Subcutaneous adipose tissue (tissue), 4 donors: ENCODE data around the gene PWWP2B. TPM values are rescaled to one million over a fixed set of nuclear protein-coding genes. Genes with fewer than 3 reads are reported as not detected.

Experiments used
- total RNA-seq, 4 donors: library from RNA; depleted of rRNA; stranded (reverse); fragments of >200 nt; gene quantifications; one replicate each; pipeline ENCODE4 v1.1.0, GENCODE V29; 2016
- TF ChIP-seq, protein P1 (sequence below): fragments of 450-650 bp; IDR thresholded peaks from one replicate; pipeline ENCODE4 v1.5.1; 2016; ENCODE audit warnings: low read depth, mild to moderate bottlenecking, control low read depth, antibody characterized with exemption, moderate library complexity

The PWWP2B gene
- total RNA-seq, 4 donors from 2014 or later, result 9.0 to 24.9 (median 9.6) TPM

DNA sequence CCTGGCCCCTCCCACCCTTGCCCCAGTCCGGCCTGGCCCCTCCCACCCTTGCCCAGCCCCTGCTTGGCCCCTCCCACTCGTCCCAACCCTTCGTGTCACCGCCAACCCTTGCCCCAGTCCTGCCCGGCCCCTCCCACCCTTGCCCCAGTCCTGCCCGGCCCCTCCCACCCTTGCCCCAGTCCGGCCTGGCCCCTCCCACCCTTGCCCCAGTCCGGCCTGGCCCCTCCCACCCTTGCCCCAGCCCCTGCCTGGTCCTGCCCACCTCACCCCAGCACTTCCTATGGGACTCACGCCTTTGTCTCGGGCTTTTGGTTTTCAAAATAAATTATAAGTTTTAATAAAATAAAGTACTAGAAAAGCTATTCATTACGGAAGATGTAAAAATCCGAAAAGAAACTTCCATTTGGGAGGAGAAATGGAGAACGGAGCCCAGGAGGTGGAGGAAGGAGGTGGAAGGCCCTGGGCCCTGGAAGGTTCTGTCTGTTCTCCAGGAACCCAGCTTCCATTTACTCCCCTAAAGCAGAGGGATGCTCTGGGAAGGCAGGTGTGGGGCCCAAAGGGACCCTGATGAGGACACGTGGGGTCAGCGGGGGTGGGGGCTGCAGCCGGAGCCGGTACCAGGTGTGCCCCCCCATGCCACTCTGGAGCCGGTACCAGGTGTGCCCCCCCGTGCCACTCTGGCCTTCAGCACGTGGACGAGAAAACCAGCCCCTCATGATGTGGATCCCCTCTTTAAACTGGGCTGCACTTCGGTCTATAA lies 52.2 kb downstream of the PWWP2B start:
- TF ChIP-seq, protein P1, sequence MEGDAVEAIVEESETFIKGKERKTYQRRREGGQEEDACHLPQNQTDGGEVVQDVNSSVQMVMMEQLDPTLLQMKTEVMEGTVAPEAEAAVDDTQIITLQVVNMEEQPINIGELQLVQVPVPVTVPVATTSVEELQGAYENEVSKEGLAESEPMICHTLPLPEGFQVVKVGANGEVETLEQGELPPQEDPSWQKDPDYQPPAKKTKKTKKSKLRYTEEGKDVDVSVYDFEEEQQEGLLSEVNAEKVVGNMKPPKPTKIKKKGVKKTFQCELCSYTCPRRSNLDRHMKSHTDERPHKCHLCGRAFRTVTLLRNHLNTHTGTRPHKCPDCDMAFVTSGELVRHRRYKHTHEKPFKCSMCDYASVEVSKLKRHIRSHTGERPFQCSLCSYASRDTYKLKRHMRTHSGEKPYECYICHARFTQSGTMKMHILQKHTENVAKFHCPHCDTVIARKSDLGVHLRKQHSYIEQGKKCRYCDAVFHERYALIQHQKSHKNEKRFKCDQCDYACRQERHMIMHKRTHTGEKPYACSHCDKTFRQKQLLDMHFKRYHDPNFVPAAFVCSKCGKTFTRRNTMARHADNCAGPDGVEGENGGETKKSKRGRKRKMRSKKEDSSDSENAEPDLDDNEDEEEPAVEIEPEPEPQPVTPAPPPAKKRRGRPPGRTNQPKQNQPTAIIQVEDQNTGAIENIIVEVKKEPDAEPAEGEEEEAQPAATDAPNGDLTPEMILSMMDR, result no peak

- TF ChIP-seq, protein P1, result no peak
Observed at GRCh38 chr10:132449811-132450181, 52.8 kb downstream of the PWWP2B start.

DNA sequence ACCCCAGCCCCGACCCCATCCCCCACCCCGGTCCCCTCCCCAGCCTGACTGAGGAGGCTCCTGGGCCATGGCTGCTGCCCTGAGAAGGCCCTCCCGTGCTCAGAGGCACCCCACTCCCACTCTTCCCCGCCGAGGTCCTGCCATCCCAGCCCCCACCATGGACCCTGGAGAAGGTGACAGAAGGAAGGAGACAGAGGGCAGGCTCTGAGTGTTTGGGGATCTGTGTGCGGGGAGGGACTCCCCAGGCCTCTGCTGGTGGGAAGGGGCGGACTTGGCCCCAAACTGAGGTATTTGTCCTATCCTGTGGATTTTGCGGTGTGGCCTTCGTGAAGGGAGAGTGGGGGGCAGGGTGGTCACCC lies 53.4 kb downstream of the PWWP2B start:
- TF ChIP-seq, protein P1, result no peak

DNA sequence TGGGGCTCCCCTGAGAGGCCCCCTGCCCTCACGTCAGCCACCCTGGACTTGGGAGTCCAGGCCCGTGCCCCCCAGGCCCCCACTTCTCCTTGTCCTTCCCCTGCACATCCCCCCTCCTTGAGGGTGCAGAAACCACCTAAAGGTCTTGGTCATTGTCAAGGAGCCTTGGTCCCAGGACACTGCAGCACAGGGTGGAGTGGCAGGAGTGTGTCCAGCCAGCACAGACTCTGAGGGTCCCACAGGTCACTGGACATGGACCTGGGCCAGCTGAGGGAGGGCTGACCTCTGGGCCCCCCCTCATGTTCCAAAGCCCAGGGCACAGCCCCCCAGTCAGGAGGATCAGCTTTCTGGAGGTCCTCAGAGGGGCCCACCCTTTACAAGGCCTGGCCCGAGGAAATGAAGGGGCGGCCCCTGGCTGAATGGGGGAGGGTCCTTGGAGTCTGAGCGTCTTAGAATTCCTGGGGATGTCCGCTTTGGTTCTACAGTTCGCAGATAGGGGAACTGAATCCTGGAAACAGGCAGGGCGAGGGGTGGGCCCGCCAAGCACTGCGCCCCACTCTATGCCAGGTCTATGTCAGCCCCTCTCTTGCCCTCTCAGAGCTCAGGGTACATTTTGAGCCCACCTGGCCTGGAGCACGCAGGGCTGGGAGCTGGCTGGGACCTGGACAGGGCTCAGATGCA lies 54.0 kb downstream of the PWWP2B start:
- TF ChIP-seq, protein P1, result no peak

- TF ChIP-seq, protein P1, result no peak
Observed at GRCh38 chr10:132451506-132452215, 54.7 kb downstream of the PWWP2B start.

- TF ChIP-seq, protein P1, result no peak
Observed at GRCh38 chr10:132452216-132452650, 55.2 kb downstream of the PWWP2B start.
